CD4-positive, alpha-beta T cell treated with Interleukin-4 for 1 hour (primary cell): ENCODE data around the gene CAMKV.
"Not testable (repeated sequence)": the region's sequence is repeated elsewhere in the genome, so short reads cannot be mapped to it uniquely, and the experiment has no call there.

ENCODE experiments used
- DNase-seq, 2 donors: peaks; one replicate each; pipeline ENCODE4 v3.0.0-alpha.2; 2020 to 2022

Gene CAMKV

GRCh38 chr3:49869525-49870126 lies at the start of gene CAMKV:
TSS of gene CAMKV (minus strand) at chr3:49869906. CDS start at chr3:49862388, 7,518 bp downstream.
- DNase-seq: peak in 1 of 2 donors; percentile 14

DNA sequence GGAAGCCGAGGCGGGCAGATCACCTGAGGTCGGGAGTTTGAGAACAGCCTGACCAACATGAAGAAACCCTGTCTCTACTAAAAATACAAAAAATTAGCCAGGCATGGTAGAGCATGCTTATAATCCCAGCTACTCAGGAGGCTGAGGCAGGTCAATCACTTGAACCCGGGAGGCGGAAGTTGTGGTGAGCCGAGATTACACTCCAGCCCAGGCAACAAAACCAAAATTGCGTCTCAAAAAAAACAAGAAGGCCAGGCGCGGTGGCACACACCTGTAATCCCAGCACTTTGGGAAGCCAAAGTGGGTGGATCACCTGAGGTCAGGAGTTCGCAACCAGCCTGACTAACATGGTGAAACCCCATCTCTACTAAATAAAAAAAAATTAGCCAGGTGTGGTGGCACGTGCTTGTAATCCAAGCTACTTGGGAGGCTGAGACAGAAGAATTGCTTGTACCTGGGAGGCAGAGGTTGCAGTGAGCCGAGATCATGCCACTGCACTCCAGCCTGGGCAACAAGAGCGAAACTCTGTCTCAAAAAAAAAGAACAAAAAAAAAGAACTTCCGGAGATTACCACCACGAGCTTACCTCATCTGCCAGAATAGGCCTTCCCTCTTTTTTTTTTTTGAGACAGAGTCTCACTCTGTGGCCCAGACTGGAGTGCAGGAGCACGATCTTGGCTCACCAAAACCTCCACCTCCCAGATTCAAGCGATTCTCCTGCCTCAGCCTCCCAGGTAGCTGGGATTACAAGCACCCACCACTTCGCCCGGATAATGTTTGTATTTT lies 48.3 kb upstream of the CAMKV start:
- not testable (repeated sequence) for DNase-seq

GRCh38 chr3:49916686-49917085 lies 47.0 kb upstream of the CAMKV start:
- no peak for DNase-seq

DNA sequence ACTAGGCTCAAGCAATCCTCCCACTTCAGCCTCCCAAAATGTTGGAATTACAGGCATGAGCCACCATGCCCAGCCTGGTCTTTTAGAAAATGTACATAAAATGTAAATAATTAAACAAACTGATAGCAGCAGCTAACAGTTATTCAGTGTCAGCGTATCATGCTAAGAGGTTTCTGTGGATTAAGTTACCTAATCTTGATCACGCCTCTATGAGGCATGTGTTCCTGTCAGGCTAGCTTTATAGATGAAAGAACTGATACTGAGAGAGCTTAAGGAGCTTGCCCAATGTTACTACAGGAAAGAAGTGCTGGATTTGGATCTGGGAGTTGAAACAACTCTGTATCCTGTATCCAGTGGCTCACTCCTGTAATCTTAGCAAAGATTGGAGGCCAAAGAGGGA lies 45.2 kb upstream of the CAMKV start:
- DNase-seq: no peak

DNA sequence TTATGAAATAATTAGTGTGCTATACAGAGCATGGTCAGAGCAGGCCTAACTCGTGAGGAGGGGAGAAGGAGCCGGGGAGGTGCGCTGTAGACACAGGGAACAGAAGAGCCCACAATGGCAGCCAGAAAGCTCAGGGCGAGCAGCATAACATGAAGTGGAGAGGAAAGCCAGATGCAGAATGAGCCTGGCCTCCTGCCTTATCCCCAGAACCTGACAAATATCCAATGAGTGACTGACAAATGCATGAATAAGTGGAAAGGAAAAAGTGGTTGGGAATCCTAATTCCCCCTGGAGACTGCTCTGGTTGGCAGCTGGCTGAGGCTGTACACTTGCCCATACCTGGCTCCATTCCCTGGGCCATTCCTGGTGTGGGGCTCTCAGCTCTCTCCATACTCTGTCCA lies 43.2 kb upstream of the CAMKV start:
- DNase-seq: no peak

- no peak for DNase-seq
Observed at GRCh38 chr3:49911611-49912010, 41.9 kb upstream of the CAMKV start.

GRCh38 chr3:49911124-49911420 lies 41.4 kb upstream of the CAMKV start:
- no peak for DNase-seq

- no peak for DNase-seq
Observed at GRCh38 chr3:49910409-49911123, 40.9 kb upstream of the CAMKV start.

DNA sequence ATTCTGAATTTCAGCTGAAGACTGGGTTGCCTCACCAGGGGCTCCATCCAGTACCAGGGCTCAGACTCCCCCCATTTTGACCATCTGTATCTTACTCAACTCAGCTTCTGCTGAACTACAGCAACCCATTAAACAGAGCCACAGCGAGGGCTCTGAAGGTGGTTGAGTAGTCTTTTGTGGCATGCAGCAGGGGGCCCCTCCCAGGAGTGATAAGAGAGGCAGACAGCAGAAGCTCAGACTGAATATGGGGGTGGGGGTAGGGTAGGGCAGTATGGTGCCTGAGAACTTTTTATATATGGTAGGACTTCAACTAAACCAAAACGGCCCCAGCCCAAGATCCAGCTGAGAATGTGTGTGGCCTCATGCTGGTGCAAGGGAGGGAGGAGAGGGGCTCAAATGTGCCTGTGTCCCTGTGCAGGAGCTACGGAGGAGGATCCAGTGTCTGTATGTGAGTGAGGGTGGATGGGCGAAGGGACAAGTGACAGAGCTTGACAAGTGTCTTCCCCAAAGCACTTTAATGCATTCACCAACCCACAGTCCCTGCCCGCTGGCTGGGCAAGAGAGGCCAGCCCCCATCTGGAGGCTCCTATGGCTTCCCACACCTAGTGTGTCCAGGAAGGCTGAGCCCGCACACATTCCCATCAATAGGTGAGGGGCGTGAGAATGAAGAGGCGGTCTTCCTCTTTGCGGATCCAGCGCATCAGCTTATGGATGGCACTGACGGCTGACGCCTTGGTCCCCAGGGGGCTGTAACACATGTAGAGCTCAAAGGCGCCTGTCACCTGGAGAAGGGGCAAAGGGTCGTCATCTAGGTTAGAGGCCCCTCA lies 38.9 kb upstream of the CAMKV start:
- no peak for DNase-seq

DNA sequence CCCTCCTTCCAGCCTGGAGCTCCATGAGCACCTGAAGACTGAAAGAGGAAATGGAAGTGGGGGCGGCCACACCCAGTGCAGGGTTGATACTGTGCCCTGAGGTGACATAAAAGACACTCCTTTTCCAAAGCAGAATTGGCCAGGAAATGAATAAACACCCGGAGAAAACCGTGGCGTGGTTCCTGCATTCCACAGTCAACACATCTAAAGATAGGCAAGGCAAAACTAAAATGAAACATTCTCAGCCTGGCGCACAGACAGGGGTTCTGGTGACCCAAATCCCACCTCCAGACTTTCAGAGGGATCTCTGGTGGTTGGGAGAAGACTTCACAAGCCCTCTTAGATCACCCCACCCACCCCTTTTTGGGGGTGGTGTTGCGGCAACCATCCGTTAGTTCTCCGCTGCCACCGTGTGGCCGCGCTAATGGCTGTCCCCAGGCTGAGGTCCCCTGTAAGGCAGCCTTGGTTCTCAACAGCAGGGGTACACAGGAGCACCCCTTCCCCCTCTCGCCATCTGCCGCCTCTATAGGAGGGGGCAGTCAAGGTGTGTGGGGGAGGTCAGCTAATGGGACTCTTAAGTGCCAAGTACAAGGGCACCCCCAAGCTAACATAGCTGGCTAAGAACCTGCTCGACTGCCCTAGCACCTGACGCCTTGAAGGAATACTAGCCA lies 36.5 kb upstream of the CAMKV start:
- DNase-seq: peak; percentile 49 to 50

DNA sequence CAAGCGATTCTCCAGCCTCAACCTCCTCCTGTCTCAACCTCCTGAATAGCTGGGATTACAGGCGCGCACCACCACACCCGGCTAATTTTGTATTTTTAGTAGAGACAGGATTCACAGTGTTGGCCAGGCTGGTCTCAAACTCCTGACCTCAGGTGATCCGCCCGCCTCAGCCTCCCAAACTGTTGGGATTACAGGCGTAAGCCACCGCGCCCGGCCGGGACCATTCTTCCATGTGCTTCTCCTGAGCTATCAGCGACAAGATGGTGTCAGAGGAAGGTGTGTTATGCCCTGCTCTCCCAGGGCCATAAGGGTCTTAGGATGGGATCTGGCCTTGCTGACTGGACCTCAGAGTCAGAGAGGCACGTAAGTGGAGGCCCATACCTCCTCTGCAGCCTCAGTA lies 34.7 kb upstream of the CAMKV start:
- DNase-seq: not testable (repeated sequence)

- peak; percentile 80 to 85 for DNase-seq
Observed at GRCh38 chr3:49903451-49904424, 34.0 kb upstream of the CAMKV start, which contains the start of gene MST1R. TSS of gene MST1R (minus strand) at chr3:49903873. CDS start at chr3:49903609, 264 bp downstream.

GRCh38 chr3:49902511-49903345 lies 33.0 kb upstream of the CAMKV start:
- no peak for DNase-seq

- no peak for DNase-seq
Observed at GRCh38 chr3:49901366-49902339, 31.9 kb upstream of the CAMKV start.

GRCh38 chr3:49900491-49901153 lies 30.9 kb upstream of the CAMKV start:
- no peak for DNase-seq

DNA sequence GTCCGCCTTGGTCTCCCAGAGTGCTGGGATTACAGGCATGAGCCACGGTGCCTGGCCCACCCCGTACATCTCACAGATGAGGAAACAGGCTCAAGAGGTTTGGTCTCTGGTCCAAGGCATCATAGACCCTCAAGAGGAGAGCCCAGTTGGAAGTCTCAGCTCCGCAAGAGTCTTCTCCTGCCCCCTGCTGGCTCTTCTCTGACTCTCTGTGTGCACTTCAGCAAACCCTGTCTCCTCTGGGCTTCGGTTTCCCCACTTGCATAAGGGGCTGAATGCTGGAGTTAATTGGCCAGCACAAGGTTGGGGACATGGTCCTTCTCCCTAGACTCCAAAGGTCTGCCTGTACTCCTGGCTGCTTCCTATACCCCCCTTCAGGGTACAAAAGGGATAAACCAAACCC lies 30.1 kb upstream of the CAMKV start:
- no peak for DNase-seq

- DNase-seq: no peak
Observed at GRCh38 chr3:49898991-49899390, 29.3 kb upstream of the CAMKV start.

DNA sequence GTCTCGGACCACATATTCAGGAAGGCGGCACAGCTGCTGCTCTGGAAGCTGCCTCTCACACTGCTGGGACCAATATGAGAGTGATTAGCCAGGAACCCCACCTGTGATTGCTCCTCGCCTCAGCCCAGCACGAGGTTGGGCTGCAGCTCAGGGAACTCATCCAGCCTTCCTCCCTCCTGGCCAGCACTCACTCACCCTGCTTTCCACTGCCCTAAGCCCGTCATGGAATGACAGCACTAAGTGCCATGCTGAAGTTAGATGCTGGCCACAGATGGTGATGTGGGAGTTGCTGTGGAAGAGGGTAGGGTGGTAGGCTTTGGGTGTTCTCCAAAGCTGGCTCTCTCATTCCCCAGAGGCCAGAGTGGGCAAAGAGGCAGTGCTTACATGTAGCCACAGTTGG lies 26.6 kb upstream of the CAMKV start:
- no peak for DNase-seq
